SK-N-SH (cell line): ENCODE results near the gene TRUB2.

Experiments used
- CTCF ChIP-seq: fragments of 200-600 bp; sonication (generic); IDR thresholded peaks from 2 replicates; pipeline ENCODE4 v1.6.1; 2017; ENCODE audit warnings: antibody characterized with exemption, mild to moderate bottlenecking, moderate library complexity
- ELF1 ChIP-seq: IDR thresholded peaks from 2 replicates; pipeline ENCODE4 v1.4.0; 2012
- RAD21 ChIP-seq: IDR thresholded peaks from 2 replicates; pipeline ENCODE4 v1.6.1; 2012; ENCODE audit warnings: mild to moderate bottlenecking, low read length
- RFX5 ChIP-seq: IDR thresholded peaks from 2 replicates; pipeline ENCODE4 v1.6.1; 2012; ENCODE audit warnings: mild to moderate bottlenecking, improper control_type of control experiment, low read length
- TEAD4 ChIP-seq: IDR thresholded peaks from 2 replicates; pipeline ENCODE4 v1.4.0; 2012; ENCODE audit warnings: mild to moderate bottlenecking, borderline replicate concordance; ENCODE audit not compliant: insufficient read depth
- ZBTB33 ChIP-seq: IDR thresholded peaks from 2 replicates; pipeline ENCODE4 v1.4.0; 2012; ENCODE audit warnings: low read depth, borderline replicate concordance

GRCh38 chr9:128262687-128263086 lies 59.6 kb downstream of the TRUB2 start:
- no peak for TF ChIP-seq TEAD4
- no peak for TF ChIP-seq RAD21
- no peak for TF ChIP-seq CTCF
- TF ChIP-seq ELF1 = no peak
- TF ChIP-seq ZBTB33 = no peak
- no peak for TF ChIP-seq RFX5
